ENCODE measurements around the gene LRRC14B. TPM values are rescaled to one million over a fixed set of nuclear protein-coding genes. Genes with fewer than 3 reads are reported as not detected.

LRRC14B gene
- total RNA-seq, 1 experiment from 2014 or later, result 0.82 TPM

GRCh38 chr5:144941-145340 lies 46.4 kb upstream of the LRRC14B start:
- no peaks in the 10 kb centered on the region; the same call in none of the 2 replicates for H3K4me1 ChIP-seq (ENCODE audit: control insufficient read depth, insufficient read depth, low read length)
- DNase-seq (ENCODE audit: low read depth, low spot score) (no peak), ATAC-seq (no peak)
- H3K4me3 ChIP-seq (ENCODE audit: low read depth in 2 of 2, low read length in 2 of 2), result no peak overlapping the region
- TF ChIP-seq SIN3A (IDR thresholded peaks at IDR 0.05; ENCODE audit: borderline replicate concordance, insufficient read depth, low read depth, low read length), result no peak
- TF ChIP-seq REST (IDR thresholded peaks at IDR 0.05; ENCODE audit: insufficient read depth in 1 of 2, low read depth in 2 of 2, low read length in 1 of 2), result no peak
- no peak for TF ChIP-seq POLR2AphosphoS5 (IDR thresholded peaks at IDR 0.05; ENCODE audit: low read depth, low read length)
- no peak for TF ChIP-seq CTCF (IDR thresholded peaks at IDR 0.05)
- no peak for TF ChIP-seq TCF7L2 (IDR thresholded peaks at IDR 0.05; ENCODE audit: low read depth, low read length)
- peaks cover 3% of the 10 kb centered on the region; the same call in 1 of the 2 replicates for H3K9me3 ChIP-seq (ENCODE audit: control insufficient read depth, insufficient read depth, low read depth, low read length)
- intact Hi-C loops (cut with micrococcal nuclease; ENCODE audit: unreplicated experiment) (no loop called here), in situ Hi-C loops (cut with HindIII; ENCODE audit: low pct_unique_long_range_greater_than_20kb, low sequenced_read_pairs) (no loop called here)
- H3K27ac ChIP-seq (ENCODE audit: low read length), result no peak overlapping the region
- ChIA-PET POLR2A (no interaction called here), CTCF (no interaction called here)
- H3K36me3 ChIP-seq (ENCODE audit: control insufficient read depth, insufficient read depth, low read length), result no peaks in the 10 kb centered on the region
- H3K27me3 ChIP-seq (ENCODE audit: control insufficient read depth, insufficient read depth, low read length), result no peaks in the 10 kb centered on the region
- no TSS peak for BruUV-seq (replicated peaks)

GRCh38 chr5:145585-146323 lies 45.5 kb upstream of the LRRC14B start:
- intact Hi-C loops (cut with micrococcal nuclease; ENCODE audit: unreplicated experiment), result no loop called here
- POLR2A ChIA-PET, result no interaction called here
- in situ Hi-C loops (cut with HindIII; ENCODE audit: low pct_unique_long_range_greater_than_20kb, low sequenced_read_pairs), result no loop called here
- CTCF ChIA-PET, result no interaction called here
- Histone ChIP-seq H3K36me3 (ENCODE audit: control insufficient read depth, insufficient read depth, low read length) (no peaks in the 10 kb centered on the region), H3K4me3 (ENCODE audit: low read depth in 2 of 2, low read length in 2 of 2) (no peak overlapping the region), H3K9me3 (ENCODE audit: control insufficient read depth, insufficient read depth, low read depth, low read length) (peaks cover 3% of the 10 kb centered on the region; the same call in 1 of the 2 replicates), H3K27me3 (ENCODE audit: control insufficient read depth, insufficient read depth, low read length) (no peaks in the 10 kb centered on the region), H3K27ac (ENCODE audit: low read length) (no peak overlapping the region), H3K4me1 (ENCODE audit: control insufficient read depth, insufficient read depth, low read length) (no peaks in the 10 kb centered on the region; the same call in none of the 2 replicates)
- TF ChIP-seq POLR2AphosphoS5 (IDR thresholded peaks at IDR 0.05; ENCODE audit: low read depth, low read length) (no peak), SIN3A (IDR thresholded peaks at IDR 0.05; ENCODE audit: borderline replicate concordance, insufficient read depth, low read depth, low read length) (no peak), REST (IDR thresholded peaks at IDR 0.05; ENCODE audit: insufficient read depth in 1 of 2, low read depth in 2 of 2, low read length in 1 of 2) (no peak), TCF7L2 (IDR thresholded peaks at IDR 0.05; ENCODE audit: low read depth, low read length) (no peak), CTCF (IDR thresholded peaks at IDR 0.05) (no peak)
- DNase-seq (ENCODE audit: low read depth, low spot score) (no peak), ATAC-seq (no peak)
- no TSS peak for BruUV-seq (replicated peaks)
